ENCODE data around the gene FLT4.

DNA sequence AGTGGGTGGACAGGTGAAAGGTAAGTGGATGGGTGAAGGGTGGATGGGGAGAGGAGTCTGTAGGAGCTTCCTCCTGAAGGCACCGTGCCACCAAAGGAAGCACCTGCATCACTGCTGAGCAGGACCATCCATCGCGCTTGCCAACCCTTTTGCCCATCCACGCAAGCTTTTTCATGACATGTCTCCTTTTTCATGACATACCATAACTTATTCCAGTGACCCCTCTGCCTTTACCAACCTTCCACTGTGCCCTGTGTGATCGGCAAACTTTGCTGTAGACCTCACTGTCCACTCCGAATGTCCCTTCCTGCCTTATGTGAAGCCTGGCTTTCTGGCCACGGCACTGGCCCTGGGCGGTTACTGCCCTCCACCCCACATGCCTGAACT lies 13.4 kb downstream of the FLT4 start:
- TF ChIP-seq, protein P1, sequence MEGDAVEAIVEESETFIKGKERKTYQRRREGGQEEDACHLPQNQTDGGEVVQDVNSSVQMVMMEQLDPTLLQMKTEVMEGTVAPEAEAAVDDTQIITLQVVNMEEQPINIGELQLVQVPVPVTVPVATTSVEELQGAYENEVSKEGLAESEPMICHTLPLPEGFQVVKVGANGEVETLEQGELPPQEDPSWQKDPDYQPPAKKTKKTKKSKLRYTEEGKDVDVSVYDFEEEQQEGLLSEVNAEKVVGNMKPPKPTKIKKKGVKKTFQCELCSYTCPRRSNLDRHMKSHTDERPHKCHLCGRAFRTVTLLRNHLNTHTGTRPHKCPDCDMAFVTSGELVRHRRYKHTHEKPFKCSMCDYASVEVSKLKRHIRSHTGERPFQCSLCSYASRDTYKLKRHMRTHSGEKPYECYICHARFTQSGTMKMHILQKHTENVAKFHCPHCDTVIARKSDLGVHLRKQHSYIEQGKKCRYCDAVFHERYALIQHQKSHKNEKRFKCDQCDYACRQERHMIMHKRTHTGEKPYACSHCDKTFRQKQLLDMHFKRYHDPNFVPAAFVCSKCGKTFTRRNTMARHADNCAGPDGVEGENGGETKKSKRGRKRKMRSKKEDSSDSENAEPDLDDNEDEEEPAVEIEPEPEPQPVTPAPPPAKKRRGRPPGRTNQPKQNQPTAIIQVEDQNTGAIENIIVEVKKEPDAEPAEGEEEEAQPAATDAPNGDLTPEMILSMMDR (conservative IDR thresholded peaks at IDR 0.05; ENCODE audit: low read depth, low read length), result no peak
- TF ChIP-seq EZH2phosphoT487 (IDR thresholded peaks at IDR 0.05; ENCODE audit: borderline replicate concordance, low read length), result no peak

Data from PC-3 (cell line).